Colonic mucosa (tissue), 4 donors: ENCODE data around the gene ATXN1. TPM values are rescaled to one million over a fixed set of nuclear protein-coding genes. Genes with fewer than 3 reads are reported as not detected.

Source experiments
- DNase-seq: peaks from one replicate; pipeline ENCODE4 v3.0.0-alpha.2; 2020
- H3K27ac ChIP-seq: fragments of 200-600 bp; one replicate; pipeline ENCODE4 v1.8.0; 2021
- H3K27me3 ChIP-seq: fragments of 200-600 bp; one replicate; pipeline ENCODE4 v1.8.0; 2021
- H3K36me3 ChIP-seq: fragments of 200-600 bp; one replicate; pipeline ENCODE4 v1.8.0; 2021
- H3K4me1 ChIP-seq: fragments of 200-600 bp; one replicate; pipeline ENCODE4 v1.8.0; 2021; ENCODE audit warnings: mild to moderate bottlenecking
- H3K4me3 ChIP-seq: fragments of 200-600 bp; one replicate; pipeline ENCODE4 v1.8.0; 2021
- H3K9ac ChIP-seq, 2 donors: one replicate each; pipeline ENCODE4 v1.7.0; 2013; ENCODE audit warnings: control low read depth in 2 of 2, low read depth in 2 of 2, low read length in 2 of 2
- H3K9me3 ChIP-seq: fragments of 200-600 bp; one replicate; pipeline ENCODE4 v1.8.0; 2021
- CTCF ChIP-seq: fragments of 200-600 bp; IDR thresholded peaks from one replicate; pipeline ENCODE4 v1.8.0; 2022; ENCODE audit warnings: antibody characterized with exemption, mild to moderate bottlenecking
- intact Hi-C: fragments of 100-400 bp; cut with DNase I; formaldehyde crosslinking; loops from one replicate; pipeline ENCODE4 v1.14.1; 2022
- total RNA-seq, 2 donors: library from RNA; stranded (reverse); fragmentation: NEBNext Ultra II Directional in 1 of 2; extraction: Animal tissue kit (Norgen Biotek cat#: 25700) in 1 of 2; gene quantifications; one replicate each; pipeline ENCODE4 v1.2.1, GENCODE V29; 2021
- donor health status: healthy.
- donor health status: DM: no; HTN: no; CAD: no.
- donor health status: DM: no; HTN: no; CAD: no.

Gene ATXN1
- total RNA-seq, 2 donors from 2014 or later = 24.5 to 41.9 TPM

GRCh38 chr6:16329233-16329632, 432.0 kb downstream of the ATXN1 start:
- Histone ChIP-seq H3K27me3 (no peaks in the 10 kb centered on the region), H3K9ac (no peak overlapping the region), H3K9me3 (no peaks in the 10 kb centered on the region), H3K36me3 (no peaks in the 10 kb centered on the region), H3K4me3 (no peak overlapping the region), H3K27ac (no peak overlapping the region), H3K4me1 (peaks cover 6% of the 10 kb centered on the region)
- intact Hi-C loops = loop anchor here (10.0 kb wide), 1 partner anchor 186 kb away; no protein-coding TSS in a partner anchor
- no peak for DNase-seq
- no peak for TF ChIP-seq CTCF

- Histone ChIP-seq H3K4me3 (no peak overlapping the region), H3K27me3 (no peaks in the 10 kb centered on the region), H3K27ac (no peak overlapping the region), H3K36me3 (no peaks in the 10 kb centered on the region), H3K4me1 (peaks cover 6% of the 10 kb centered on the region), H3K9ac (no peak overlapping the region), H3K9me3 (no peaks in the 10 kb centered on the region)
- no peak for DNase-seq
- no peak for TF ChIP-seq CTCF
- intact Hi-C loops = loop anchor here (10.0 kb wide), 1 partner anchor 187 kb away; no protein-coding TSS in a partner anchor
Measured at GRCh38 chr6:16327777-16328325, 433.4 kb downstream of the ATXN1 start.

- no peak for DNase-seq
- no peak overlapping the region for H3K9ac ChIP-seq
- H3K4me3 ChIP-seq = no peak overlapping the region
- H3K27me3 ChIP-seq = no peaks in the 10 kb centered on the region
- intact Hi-C loops = loop anchor here (10.0 kb wide), 1 partner anchor 188 kb away; no protein-coding TSS in a partner anchor
- no peak for TF ChIP-seq CTCF
- H3K9me3 ChIP-seq = no peaks in the 10 kb centered on the region
- H3K27ac ChIP-seq = no peak overlapping the region
- H3K4me1 ChIP-seq = peaks cover 6% of the 10 kb centered on the region
- no peaks in the 10 kb centered on the region for H3K36me3 ChIP-seq
Measured at GRCh38 chr6:16326971-16327776, 434.1 kb downstream of the ATXN1 start.

- Histone ChIP-seq H3K27me3 (no peaks in the 10 kb centered on the region), H3K27ac (no peak overlapping the region), H3K4me1 (peaks cover under 1% of the 10 kb centered on the region), H3K9ac (no peak overlapping the region), H3K36me3 (no peaks in the 10 kb centered on the region), H3K4me3 (no peak overlapping the region), H3K9me3 (no peaks in the 10 kb centered on the region)
- no peak for TF ChIP-seq CTCF
- no peak for DNase-seq
- intact Hi-C loops = loop anchor here (10.0 kb wide), 1 partner anchor 188 kb away; no protein-coding TSS in a partner anchor
Measured at GRCh38 chr6:16326531-16326930, 434.7 kb downstream of the ATXN1 start.

GRCh38 chr6:16324606-16325225, 436.5 kb downstream of the ATXN1 start:
- TF ChIP-seq CTCF = no peak
- Histone ChIP-seq H3K36me3 (no peaks in the 10 kb centered on the region), H3K4me1 (peaks cover 4% of the 10 kb centered on the region), H3K27ac (no peak overlapping the region), H3K4me3 (no peak overlapping the region), H3K27me3 (no peaks in the 10 kb centered on the region), H3K9ac (no peak overlapping the region), H3K9me3 (no peaks in the 10 kb centered on the region)
- intact Hi-C loops = loop anchor here (10.0 kb wide), 1 partner anchor 190 kb away; no protein-coding TSS in a partner anchor
- DNase-seq = no peak
